OCI-LY1 (cell line): ENCODE data around the gene OSBPL3.

ENCODE experiments used
- H2AFZ ChIP-seq: fragments of 200-600 bp; sonication (generic), shearing (Covaris generic); 2 replicates; pipeline ENCODE4 v1.6.0; 2014; ENCODE audit warnings: antibody characterized with exemption, mild to moderate bottlenecking, low read length
- H3F3A ChIP-seq: fragments of 200-600 bp; sonication (generic), shearing (Covaris generic); 2 replicates; pipeline ENCODE4 v1.6.0; 2014; ENCODE audit warnings: mild to moderate bottlenecking, antibody characterized with exemption, low read length, moderate library complexity; ENCODE audit not compliant: insufficient read depth
- H3K27ac ChIP-seq: fragments of 200-600 bp; sonication (generic); 2 replicates; pipeline ENCODE4 v1.5.1; 2014; ENCODE audit warnings: low read length, mixed run types, mild to moderate bottlenecking, low read depth; ENCODE audit not compliant: poor library complexity, severe bottlenecking
- H3K27me3 ChIP-seq: fragments of 200-600 bp; sonication (generic); 2 replicates; pipeline ENCODE4 v1.6.0; 2014; ENCODE audit warnings: antibody characterized with exemption, mild to moderate bottlenecking, low read length, moderate library complexity; ENCODE audit not compliant: insufficient read depth
- H3K36me3 ChIP-seq: fragments of 200-600 bp; sonication (generic); 2 replicates; pipeline ENCODE4 v1.6.1; 2014; ENCODE audit warnings: mild to moderate bottlenecking, antibody characterized with exemption, low read length, moderate library complexity, mixed read lengths; ENCODE audit not compliant: insufficient read depth
- H3K4me1 ChIP-seq: fragments of 200-600 bp; sonication (generic); 2 replicates; pipeline ENCODE4 v1.5.1; 2014; ENCODE audit warnings: mild to moderate bottlenecking, low read length, moderate library complexity; ENCODE audit not compliant: insufficient read depth, severe bottlenecking
- H3K4me2 ChIP-seq: fragments of 200-600 bp; sonication (generic), shearing (Covaris generic); 2 replicates; pipeline ENCODE4 v1.6.1; 2014; ENCODE audit warnings: low read length
- H3K4me3 ChIP-seq: fragments of 200-600 bp; sonication (generic); 2 replicates; pipeline ENCODE4 v1.5.1; 2014; ENCODE audit warnings: low read length, low read depth, mild to moderate bottlenecking, mixed read lengths; ENCODE audit not compliant: poor library complexity, severe bottlenecking
- H3K79me2 ChIP-seq: fragments of 200-600 bp; shearing (Covaris generic); 2 replicates; pipeline ENCODE4 v1.6.1; 2016; ENCODE audit warnings: mixed run types, low read length, mixed read lengths; ENCODE audit not compliant: insufficient read depth
- H3K9ac ChIP-seq: fragments of 200-600 bp; sonication (generic), shearing (Covaris generic); 2 replicates; pipeline ENCODE4 v1.6.1; 2014; ENCODE audit warnings: mild to moderate bottlenecking, low read length, mixed read lengths
- H3K9me2 ChIP-seq: fragments of 200-600 bp; sonication (generic), shearing (Covaris generic); 2 replicates; pipeline ENCODE4 v1.6.1; 2014; ENCODE audit warnings: low read depth, mild to moderate bottlenecking, low read length, mixed read lengths
- H3K9me3 ChIP-seq: fragments of 200-600 bp; shearing (Covaris generic); 2 replicates; pipeline ENCODE4 v1.6.1; 2014; ENCODE audit warnings: low read length, mixed read lengths
- H4K20me1 ChIP-seq: fragments of 200-600 bp; sonication (generic), shearing (Covaris generic); 2 replicates; pipeline ENCODE4 v1.6.0; 2016; ENCODE audit warnings: mild to moderate bottlenecking, low read length; ENCODE audit not compliant: insufficient read depth
- CTCF ChIP-seq: fragments of 200-600 bp; sonication (generic), shearing (Covaris generic); IDR thresholded peaks from 2 replicates; pipeline ENCODE4 v1.5.1; 2017; ENCODE audit warnings: mild to moderate bottlenecking, antibody characterized with exemption, low read length, moderate library complexity, mixed read lengths
- EZH2 ChIP-seq: fragments of 200-600 bp; sonication (generic), shearing (Covaris generic); IDR thresholded peaks from 2 replicates; pipeline ENCODE4 v1.8.0; 2017; ENCODE audit warnings: borderline replicate concordance, mixed run types, mild to moderate bottlenecking, antibody characterized with exemption, low read length, moderate library complexity, mixed read lengths

OSBPL3 gene

GRCh38 chr7:24825381-24825794 lies 154.6 kb downstream of the OSBPL3 start:
- Histone ChIP-seq H3K4me3 (no peak overlapping the region), H3K36me3 (peaks cover 87% of the 10 kb centered on the region), H3F3A (peaks cover 17% of the 10 kb centered on the region), H3K9ac (no peak overlapping the region), H3K27ac (peak overlapping the region; percentile 97), H3K9me3 (no peaks in the 10 kb centered on the region), H3K4me2 (no peak overlapping the region), H2AFZ (no peak overlapping the region), H3K4me1 (peaks cover 78% of the 10 kb centered on the region), H4K20me1 (no peaks in the 10 kb centered on the region), H3K27me3 (no peaks in the 10 kb centered on the region), H3K9me2 (no peaks in the 10 kb centered on the region), H3K79me2 (no peaks in the 10 kb centered on the region)
- TF ChIP-seq CTCF (no peak), EZH2 (no peak)

GRCh38 chr7:24824896-24825295 lies 155.1 kb downstream of the OSBPL3 start:
- no peaks in the 10 kb centered on the region for H3K9me2 ChIP-seq
- H3K9me3 ChIP-seq: no peaks in the 10 kb centered on the region
- H3K9ac ChIP-seq: no peak overlapping the region
- H3K4me2 ChIP-seq: no peak overlapping the region
- H3K27ac ChIP-seq: peak overlapping the region; percentile 97
- no peak overlapping the region for H3K4me3 ChIP-seq
- peaks cover 84% of the 10 kb centered on the region for H3K36me3 ChIP-seq
- no peaks in the 10 kb centered on the region for H3K27me3 ChIP-seq
- H2AFZ ChIP-seq: no peak overlapping the region
- H4K20me1 ChIP-seq: no peaks in the 10 kb centered on the region
- H3K79me2 ChIP-seq: no peaks in the 10 kb centered on the region
- H3K4me1 ChIP-seq: peaks cover 78% of the 10 kb centered on the region
- peaks cover 18% of the 10 kb centered on the region for H3F3A ChIP-seq
- no peak for TF ChIP-seq EZH2
- TF ChIP-seq CTCF: no peak

GRCh38 chr7:24824400-24824799 lies 155.6 kb downstream of the OSBPL3 start:
- no peak overlapping the region for H3K9ac ChIP-seq
- peaks cover 18% of the 10 kb centered on the region for H3F3A ChIP-seq
- H3K4me1 ChIP-seq: peaks cover 76% of the 10 kb centered on the region
- H3K27me3 ChIP-seq: no peaks in the 10 kb centered on the region
- TF ChIP-seq CTCF (no peak), EZH2 (no peak)
- peaks cover 85% of the 10 kb centered on the region for H3K36me3 ChIP-seq
- H2AFZ ChIP-seq: no peak overlapping the region
- H4K20me1 ChIP-seq: no peaks in the 10 kb centered on the region
- no peaks in the 10 kb centered on the region for H3K79me2 ChIP-seq
- H3K4me2 ChIP-seq: no peak overlapping the region
- H3K9me3 ChIP-seq: no peaks in the 10 kb centered on the region
- no peaks in the 10 kb centered on the region for H3K9me2 ChIP-seq
- peak overlapping the region; percentile 97 for H3K27ac ChIP-seq
- H3K4me3 ChIP-seq: no peak overlapping the region
